SJSA1 (cell line): ENCODE data around the gene RDH5. TPM values are rescaled to one million over a fixed set of nuclear protein-coding genes. Genes with fewer than 3 reads are reported as not detected.

Source experiments
- DNase-seq, 2 experiments: peaks; one replicate each; pipeline ENCODE4 v3.0.0-alpha.2; 2015 to 2020; ENCODE audit warnings: low spot score in 2 of 2, low read depth in 1 of 2
- H3K27ac ChIP-seq: fragments of 250-450 bp; sonication (Bioruptor Pico); 2 replicates; pipeline ENCODE4 v1.5.1; 2020; ENCODE audit warnings: mild to moderate bottlenecking, moderate library complexity
- H3K27me3 ChIP-seq: fragments of 250-450 bp; sonication (Bioruptor Pico); replicated peaks from 2 replicates; pipeline ENCODE4 v1.5.1; 2020; ENCODE audit warnings: mild to moderate bottlenecking, moderate library complexity
- H3K36me3 ChIP-seq: fragments of 250-450 bp; sonication (Bioruptor Pico); 2 replicates; pipeline ENCODE4 v1.5.1; 2020; ENCODE audit warnings: mild to moderate bottlenecking
- H3K4me1 ChIP-seq: fragments of 250-450 bp; sonication (Bioruptor Pico); replicated peaks from 2 replicates; pipeline ENCODE4 v1.6.1; 2021; ENCODE audit warnings: mild to moderate bottlenecking
- H3K4me3 ChIP-seq: fragments of 250-450 bp; sonication (Bioruptor Pico); 2 replicates; pipeline ENCODE4 v1.5.1; 2020; ENCODE audit warnings: mild to moderate bottlenecking
- H3K9me3 ChIP-seq: fragments of 250-450 bp; sonication (Bioruptor Pico); replicated peaks from 2 replicates; pipeline ENCODE4 v1.5.1; 2020; ENCODE audit warnings: mild to moderate bottlenecking
- total RNA-seq: library from RNA; depleted of rRNA; stranded (reverse); fragments of >200 nt; shearing (Covaris generic); gene quantifications from 2 replicates; pipeline ENCODE4 v1.2.3, GENCODE V29; 2014

Gene RDH5
- total RNA-seq, 1 experiment from 2014 or later = 1.9 TPM

- Histone ChIP-seq H3K9me3 (no peaks in the 10 kb centered on the region), H3K4me3 (no peak overlapping the region), H3K36me3 (no peaks in the 10 kb centered on the region), H3K4me1 (peaks cover 20% of the 10 kb centered on the region), H3K27ac (no peak overlapping the region), H3K27me3 (no peaks in the 10 kb centered on the region)
- DNase-seq = no peak
These were observed 14.4 kb downstream of the RDH5 start for GRCh38 chr12:55734595-55734994.

DNA sequence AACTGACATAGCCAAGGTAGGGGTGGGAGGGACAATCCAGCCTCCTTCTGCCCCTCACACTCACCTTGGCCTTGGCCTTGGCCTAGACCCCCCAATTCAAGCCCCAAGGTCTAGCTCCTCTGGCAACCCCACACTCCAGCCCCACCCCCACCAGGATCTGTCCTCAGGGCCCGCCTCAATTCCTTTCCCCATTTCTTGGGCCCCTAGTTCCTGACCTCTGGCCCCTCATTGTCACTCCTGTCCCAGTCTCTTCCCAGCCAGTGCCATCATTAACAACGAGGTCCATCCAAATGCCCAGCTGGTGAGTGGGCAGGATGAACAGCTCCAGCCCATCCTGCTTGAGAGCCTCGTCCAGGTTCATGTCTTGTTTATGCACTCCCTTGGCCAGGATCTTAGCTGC lies 15.9 kb downstream of the RDH5 start:
- DNase-seq = no peak
- no peak overlapping the region for H3K4me3 ChIP-seq
- H3K4me1 ChIP-seq = peaks cover 5% of the 10 kb centered on the region
- no peaks in the 10 kb centered on the region for H3K27me3 ChIP-seq
- no peak overlapping the region for H3K27ac ChIP-seq
- no peaks in the 10 kb centered on the region for H3K36me3 ChIP-seq
- H3K9me3 ChIP-seq = no peaks in the 10 kb centered on the region

DNA sequence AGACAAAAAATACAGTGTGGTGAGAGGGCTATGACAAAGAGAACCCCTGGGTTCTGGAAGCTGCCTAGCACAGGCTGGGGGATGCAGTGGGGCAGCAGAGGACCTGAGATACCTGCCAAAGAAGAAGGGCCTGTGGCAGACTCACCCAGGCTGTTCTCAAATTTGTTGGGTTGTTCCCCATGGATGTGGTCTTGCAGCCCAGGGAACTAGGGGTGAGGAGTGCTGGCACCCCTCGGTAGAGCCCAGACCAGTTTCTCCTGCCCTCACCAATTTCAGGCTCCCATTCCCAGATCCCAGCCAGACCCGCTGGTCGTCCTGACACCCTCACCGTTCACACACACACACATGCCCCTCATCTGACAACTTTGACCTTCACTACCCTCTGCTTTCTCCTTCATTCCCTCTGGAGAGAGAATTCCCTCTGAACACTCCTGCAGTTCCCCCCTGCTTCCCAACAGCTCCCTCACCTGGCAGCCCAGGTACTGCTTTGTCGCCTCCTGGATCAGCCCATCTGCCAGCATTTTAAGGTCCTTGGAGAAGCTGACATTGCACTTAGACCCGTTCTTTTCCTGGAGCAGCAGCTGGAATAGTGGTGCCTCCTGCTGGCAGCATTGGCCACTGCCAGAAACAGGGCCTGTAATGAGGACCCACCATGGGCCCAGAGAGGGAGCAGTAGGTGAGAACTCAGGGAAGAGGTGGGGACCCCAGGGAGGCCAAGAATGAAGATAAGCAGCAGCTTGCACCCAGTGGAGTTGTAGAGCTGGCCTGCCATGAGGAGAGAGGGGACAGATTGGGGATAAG lies 16.8 kb downstream of the RDH5 start:
- H3K4me3 ChIP-seq = no peak overlapping the region

DNA sequence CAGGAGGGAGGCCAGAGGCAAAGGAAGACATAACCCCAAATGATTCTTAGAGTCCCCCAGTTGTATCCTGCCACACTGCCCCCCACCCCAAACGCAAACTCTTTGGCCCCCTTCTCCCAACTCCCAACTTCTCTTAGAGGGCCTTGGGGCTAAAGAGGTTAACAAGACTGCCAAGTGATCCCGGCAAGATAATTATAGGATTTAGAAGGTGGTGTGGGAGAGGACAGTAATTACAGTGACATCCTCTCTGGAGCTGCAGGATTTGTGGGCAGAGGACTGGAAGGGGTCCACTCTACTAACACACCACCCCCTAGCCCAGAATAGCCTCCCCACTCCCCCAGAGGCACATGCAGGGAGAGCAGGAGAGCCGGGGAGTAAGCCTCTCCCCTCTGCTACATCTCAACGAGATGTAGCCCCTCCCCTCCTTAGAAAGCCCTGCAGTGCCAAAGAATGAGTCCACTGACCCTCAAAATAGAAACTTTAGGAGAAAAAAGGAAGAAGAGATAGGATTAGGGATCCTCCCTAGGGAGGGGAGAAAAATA lies 17.5 kb downstream of the RDH5 start:
- Histone ChIP-seq H3K4me3 (peak overlapping the region; percentile 39; the same call in 1 of the 2 replicates), H3K27ac (peak overlapping the region; percentile 27), H3K9me3 (no peaks in the 10 kb centered on the region), H3K27me3 (no peaks in the 10 kb centered on the region), H3K4me1 (peaks cover 7% of the 10 kb centered on the region), H3K36me3 (no peaks in the 10 kb centered on the region)
- DNase-seq = no peak

More for the DNA sequence above, 16.8 kb downstream of the RDH5 start:
- no peak overlapping the region for H3K27ac ChIP-seq
- H3K4me1 ChIP-seq = peaks cover 5% of the 10 kb centered on the region
- no peaks in the 10 kb centered on the region for H3K9me3 ChIP-seq
- H3K36me3 ChIP-seq = no peaks in the 10 kb centered on the region
- H3K27me3 ChIP-seq = no peaks in the 10 kb centered on the region
- DNase-seq = peak; percentile 39 to 61

DNA sequence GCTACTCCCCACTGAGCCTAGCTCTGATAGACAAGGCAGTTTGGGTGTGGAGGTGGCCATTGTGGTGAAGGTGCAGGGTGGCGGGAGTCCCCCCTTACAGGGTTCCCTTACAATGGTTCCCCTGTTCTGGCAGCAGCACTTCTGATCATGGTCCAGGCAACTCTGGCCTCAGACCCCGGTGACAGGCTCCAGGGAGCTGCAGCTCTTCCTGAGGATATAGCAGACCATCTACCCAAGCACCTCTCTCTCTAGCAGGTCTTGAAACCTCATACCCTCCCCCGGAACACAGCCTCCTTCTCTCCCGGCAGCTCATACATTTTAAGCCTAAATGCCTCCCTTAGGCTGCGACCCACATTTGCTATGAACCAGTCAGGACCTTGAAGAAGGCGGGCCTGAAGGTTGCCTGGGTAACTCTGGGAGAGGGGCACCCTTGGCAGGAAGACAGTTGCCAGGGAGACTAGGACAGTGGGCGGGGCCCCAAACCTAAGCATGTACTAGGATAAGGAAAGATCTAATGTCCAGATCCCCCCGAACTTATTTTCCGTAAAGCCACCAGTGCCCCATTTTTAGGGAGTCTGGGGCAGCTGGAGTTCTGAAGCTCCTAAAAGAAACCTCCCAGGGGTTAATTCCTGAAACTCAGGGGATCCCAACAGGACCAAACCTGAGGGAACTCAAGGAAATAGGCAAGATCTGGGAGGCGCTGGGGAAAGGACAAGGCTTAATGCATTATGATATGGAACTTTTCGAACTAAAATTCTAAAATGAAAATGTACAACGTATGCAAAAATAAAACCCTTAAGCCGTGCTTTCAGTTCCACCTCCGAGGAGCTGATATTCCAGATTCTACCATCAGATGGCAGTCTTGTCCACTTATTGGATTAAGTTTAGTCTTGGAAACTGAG lies 18.2 kb downstream of the RDH5 start:
- peaks cover 9% of the 10 kb centered on the region for H3K4me1 ChIP-seq
- H3K36me3 ChIP-seq = no peaks in the 10 kb centered on the region
- peak overlapping the region; percentile 39 for H3K4me3 ChIP-seq
- H3K27me3 ChIP-seq = no peaks in the 10 kb centered on the region
- DNase-seq = peak; percentile 83 to 88
- H3K27ac ChIP-seq = peak overlapping the region; percentile 27
- no peaks in the 10 kb centered on the region for H3K9me3 ChIP-seq

DNA sequence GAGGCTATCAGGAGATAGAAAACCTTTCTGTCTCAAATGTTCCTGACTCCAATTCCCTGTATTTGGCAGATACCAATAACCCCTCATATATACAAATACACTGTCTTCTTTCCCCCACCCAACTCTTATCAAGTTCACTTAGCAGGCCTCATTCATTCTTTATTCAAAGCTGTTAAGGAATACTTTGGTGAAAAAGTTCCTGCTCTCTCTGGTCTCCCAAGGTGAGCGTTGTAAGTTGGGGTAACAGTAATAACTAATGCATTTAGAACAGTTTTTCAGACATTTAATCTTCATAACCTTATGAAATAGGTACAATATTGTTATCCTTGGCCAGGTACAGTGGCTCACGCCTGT lies 18.8 kb downstream of the RDH5 start:
- DNase-seq = no peak
- Histone ChIP-seq H3K9me3 (no peaks in the 10 kb centered on the region), H3K4me3 (peak overlapping the region; percentile 39), H3K27ac (no peak overlapping the region), H3K36me3 (no peaks in the 10 kb centered on the region; the same call in 1 of the 2 replicates), H3K4me1 (peaks cover 16% of the 10 kb centered on the region), H3K27me3 (no peaks in the 10 kb centered on the region)

GRCh38 chr12:55741931-55742680 lies 21.9 kb downstream of the RDH5 start:
- peaks cover 19% of the 10 kb centered on the region for H3K4me1 ChIP-seq
- H3K9me3 ChIP-seq = no peaks in the 10 kb centered on the region
- no peak for DNase-seq
- no peaks in the 10 kb centered on the region; the same call in 1 of the 2 replicates for H3K36me3 ChIP-seq
- no peaks in the 10 kb centered on the region for H3K27me3 ChIP-seq
- H3K4me3 ChIP-seq = peak overlapping the region; percentile 35
- H3K27ac ChIP-seq = no peak overlapping the region

DNA sequence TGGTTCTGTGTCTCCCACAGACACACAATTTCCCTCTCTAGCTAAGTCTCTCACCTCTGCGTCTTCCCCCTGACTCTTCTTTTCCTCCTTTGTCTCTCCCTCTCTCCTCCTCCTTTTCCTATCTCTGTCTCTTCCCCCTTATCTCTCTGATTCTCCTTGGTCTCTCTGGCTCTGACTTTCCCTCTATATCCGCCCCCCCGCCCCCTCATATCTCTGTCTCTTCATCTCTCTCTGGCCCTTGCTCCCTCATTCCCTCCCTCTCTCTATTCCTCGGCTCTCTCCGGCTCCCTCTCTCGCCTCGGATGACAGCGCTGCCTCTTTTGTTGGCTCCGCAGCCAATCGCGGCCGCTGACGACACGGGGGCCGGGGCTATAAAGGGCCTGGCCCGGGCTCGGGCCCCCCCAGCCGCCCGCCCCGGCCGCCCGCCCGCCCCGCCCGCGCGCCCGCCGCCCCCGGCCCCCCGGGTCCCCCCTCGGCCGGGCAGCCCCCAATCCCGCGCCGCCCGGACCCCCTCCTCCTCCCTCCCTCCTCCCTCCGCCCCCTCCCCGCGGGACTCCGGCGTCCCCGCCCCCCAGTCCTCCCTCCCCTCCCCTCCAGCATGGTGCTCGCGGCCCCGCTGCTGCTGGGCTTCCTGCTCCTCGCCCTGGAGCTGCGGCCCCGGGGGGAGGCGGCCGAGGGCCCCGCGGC lies 22.7 kb downstream of the RDH5 start, which contains the start of gene GDF11:
Gene GDF11, plus strand, starts transcription at position 404 of the 687 bp plus-strand sequence. Its CDS starts 195 bp downstream, at position 599.
- H3K27me3 ChIP-seq = no peaks in the 10 kb centered on the region
- no peaks in the 10 kb centered on the region for H3K9me3 ChIP-seq
- no peak within 1 kb of the TSS for H3K27ac ChIP-seq
- DNase-seq = peak; percentile 46 to 81
- H3K36me3 ChIP-seq = no peaks in the 10 kb centered on the region; the same call in 1 of the 2 replicates
- peak within 1 kb of the TSS; percentile 54 for H3K4me3 ChIP-seq
- H3K4me1 ChIP-seq = peaks cover 19% of the 10 kb centered on the region

DNA sequence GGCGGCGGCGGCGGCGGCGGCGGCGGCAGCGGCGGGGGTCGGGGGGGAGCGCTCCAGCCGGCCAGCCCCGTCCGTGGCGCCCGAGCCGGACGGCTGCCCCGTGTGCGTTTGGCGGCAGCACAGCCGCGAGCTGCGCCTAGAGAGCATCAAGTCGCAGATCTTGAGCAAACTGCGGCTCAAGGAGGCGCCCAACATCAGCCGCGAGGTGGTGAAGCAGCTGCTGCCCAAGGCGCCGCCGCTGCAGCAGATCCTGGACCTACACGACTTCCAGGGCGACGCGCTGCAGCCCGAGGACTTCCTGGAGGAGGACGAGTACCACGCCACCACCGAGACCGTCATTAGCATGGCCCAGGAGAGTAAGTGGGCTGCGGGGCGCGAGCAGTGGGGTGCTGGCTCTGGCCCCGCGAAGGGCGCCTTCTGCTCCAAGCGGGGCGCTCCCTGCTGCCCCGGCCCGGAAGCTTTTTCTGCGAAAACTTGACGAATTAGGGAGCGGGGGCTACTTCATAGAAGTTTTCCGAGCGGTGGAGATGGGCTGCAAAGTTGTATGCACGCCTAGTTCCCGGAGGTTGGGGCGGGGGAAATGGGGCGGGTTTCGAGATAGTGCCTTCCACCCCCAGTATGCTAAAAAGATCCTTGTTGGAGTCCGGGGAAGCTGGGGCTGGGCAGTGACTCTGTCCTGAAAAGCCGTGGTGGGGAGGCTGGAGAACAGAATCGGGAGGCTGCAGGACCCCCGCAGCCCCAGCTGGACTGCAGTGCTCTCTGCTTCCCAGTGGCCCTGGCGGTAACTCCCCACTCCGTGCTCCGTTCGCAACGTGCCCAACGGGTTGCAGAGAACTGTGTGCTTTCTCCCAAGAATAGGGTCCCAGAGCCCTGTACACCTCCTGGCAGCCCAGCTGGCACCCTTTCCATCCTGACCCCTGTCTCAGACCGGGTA lies 23.5 kb downstream of the RDH5 start:
- Histone ChIP-seq H3K4me1 (peaks cover 14% of the 10 kb centered on the region), H3K4me3 (peak overlapping the region; percentile 54), H3K36me3 (no peaks in the 10 kb centered on the region; the same call in 1 of the 2 replicates), H3K9me3 (no peaks in the 10 kb centered on the region), H3K27ac (no peak overlapping the region), H3K27me3 (no peaks in the 10 kb centered on the region)
- peak; percentile 41 to 63 for DNase-seq

GRCh38 chr12:55744340-55745030 lies 24.3 kb downstream of the RDH5 start:
- no peak for DNase-seq
- H3K27me3 ChIP-seq = no peaks in the 10 kb centered on the region
- peaks cover 3% of the 10 kb centered on the region; the same call in 1 of the 2 replicates for H3K36me3 ChIP-seq
- H3K27ac ChIP-seq = no peak overlapping the region
- no peaks in the 10 kb centered on the region for H3K9me3 ChIP-seq
- H3K4me1 ChIP-seq = peaks cover 14% of the 10 kb centered on the region
- peak overlapping the region; percentile 54 for H3K4me3 ChIP-seq

DNA sequence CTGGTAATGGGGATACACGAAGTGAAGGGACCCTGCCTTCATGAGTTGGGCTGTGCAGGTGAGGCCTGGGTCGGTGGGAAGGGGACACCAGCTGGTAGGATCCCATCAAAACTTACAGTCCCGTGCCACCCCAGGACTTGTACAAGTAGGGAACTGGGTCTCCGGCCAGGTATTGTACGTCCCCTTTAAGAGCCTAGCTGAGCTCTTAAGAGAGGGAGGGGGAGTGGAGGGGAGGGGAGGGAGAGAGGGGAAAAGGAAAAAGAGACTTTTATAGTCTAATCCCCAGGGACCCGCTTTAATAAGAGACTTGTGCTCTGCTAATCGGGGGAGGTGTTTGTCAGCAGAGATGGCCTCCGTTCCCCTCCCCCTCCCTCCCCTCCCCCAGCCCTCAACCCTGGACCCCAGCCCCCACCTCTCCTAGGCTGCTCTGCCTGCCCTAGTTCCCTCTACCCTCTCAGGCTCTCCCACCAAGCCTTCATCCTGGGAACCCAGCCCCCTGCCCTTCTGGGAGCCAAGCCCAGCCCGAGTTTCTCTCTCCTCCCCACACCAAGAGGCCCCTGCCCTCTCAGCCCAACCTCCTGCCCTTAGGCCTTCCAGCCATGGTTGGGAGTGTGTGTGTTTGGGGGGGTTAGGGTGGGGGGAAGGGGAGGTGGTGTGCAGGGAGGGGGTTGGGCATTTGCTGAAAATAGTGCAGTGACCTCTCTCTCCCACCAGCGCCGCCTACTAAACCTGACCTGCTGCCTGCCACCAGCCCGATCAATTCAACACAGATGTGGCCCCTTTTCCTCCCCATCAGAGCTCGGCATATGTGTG lies 25.4 kb downstream of the RDH5 start:
- H3K9me3 ChIP-seq = no peaks in the 10 kb centered on the region
- no peak overlapping the region for H3K27ac ChIP-seq
- no peak for DNase-seq
- H3K4me3 ChIP-seq = no peak overlapping the region
- no peaks in the 10 kb centered on the region for H3K27me3 ChIP-seq
- peaks cover 5% of the 10 kb centered on the region; the same call in 1 of the 2 replicates for H3K36me3 ChIP-seq
- H3K4me1 ChIP-seq = peaks cover 14% of the 10 kb centered on the region
